Amniotic stem cell (primary cell): Measurements from ENCODE around the gene IFI27.
A peak's percentile ranks its signal among the peaks of the same experiment; 100 is the strongest.

Experiments used
- DNase-seq: peaks from one replicate; lab custom pipeline; 2025; lab: John Stamatoyannopoulos, UW

IFI27 gene

GRCh38 chr14:94102768-94103482, 7.6 kb upstream of the IFI27 start:
- no peak for DNase-seq

- no peak for DNase-seq
Measured at GRCh38 chr14:94103554-94104150, 6.9 kb upstream of the IFI27 start.

- no peak for DNase-seq
Measured at GRCh38 chr14:94104731-94105130, 5.8 kb upstream of the IFI27 start.

- no peak for DNase-seq
Measured at GRCh38 chr14:94109915-94110250, 653 bp upstream of the IFI27 start.

GRCh38 chr14:94111276-94112095, 950 bp downstream of the IFI27 start:
- no peak for DNase-seq

- no peak for DNase-seq
Measured at GRCh38 chr14:94112513-94113063, 2.1 kb downstream of the IFI27 start.

GRCh38 chr14:94113073-94113472, 2.5 kb downstream of the IFI27 start:
- no peak for DNase-seq

GRCh38 chr14:94113490-94113889, 3.0 kb downstream of the IFI27 start:
- no peak for DNase-seq

GRCh38 chr14:94113908-94114588, 3.5 kb downstream of the IFI27 start:
- no peak for DNase-seq

GRCh38 chr14:94114589-94115057, 4.1 kb downstream of the IFI27 start:
- no peak for DNase-seq

- no peak for DNase-seq
Measured at GRCh38 chr14:94115058-94115591, 4.6 kb downstream of the IFI27 start.

GRCh38 chr14:94115631-94116030, 5.1 kb downstream of the IFI27 start:
- no peak for DNase-seq

- no peak for DNase-seq
Measured at GRCh38 chr14:94116701-94117100, 6.2 kb downstream of the IFI27 start.

GRCh38 chr14:94117856-94118255, 7.3 kb downstream of the IFI27 start:
- DNase-seq, result no peak

GRCh38 chr14:94119071-94119470, 8.5 kb downstream of the IFI27 start:
- no peak for DNase-seq

- peak; percentile 36 for DNase-seq
Measured at GRCh38 chr14:94120667-94121340, 10.3 kb downstream of the IFI27 start.

GRCh38 chr14:94121485-94121884, 10.9 kb downstream of the IFI27 start:
- DNase-seq, result no peak

- no peak for DNase-seq
Measured at GRCh38 chr14:94122438-94122837, 11.9 kb downstream of the IFI27 start.

- DNase-seq, result no peak
Measured at GRCh38 chr14:94123296-94123695, 12.8 kb downstream of the IFI27 start.

- no peak for DNase-seq
Measured at GRCh38 chr14:94123868-94124267, 13.3 kb downstream of the IFI27 start.
